ENCODE data around the gene USP5. TPM values are rescaled to one million over a fixed set of nuclear protein-coding genes. Genes with fewer than 3 reads are reported as not detected.
A peak's percentile ranks its signal among the peaks of the same experiment; 100 is the strongest.
"Not testable (repeated sequence)": the region's sequence is repeated elsewhere in the genome, so short reads cannot be mapped to it uniquely, and the experiment has no call there.

USP5 gene
- total RNA-seq, 1 donor: 77.1 TPM

DNA sequence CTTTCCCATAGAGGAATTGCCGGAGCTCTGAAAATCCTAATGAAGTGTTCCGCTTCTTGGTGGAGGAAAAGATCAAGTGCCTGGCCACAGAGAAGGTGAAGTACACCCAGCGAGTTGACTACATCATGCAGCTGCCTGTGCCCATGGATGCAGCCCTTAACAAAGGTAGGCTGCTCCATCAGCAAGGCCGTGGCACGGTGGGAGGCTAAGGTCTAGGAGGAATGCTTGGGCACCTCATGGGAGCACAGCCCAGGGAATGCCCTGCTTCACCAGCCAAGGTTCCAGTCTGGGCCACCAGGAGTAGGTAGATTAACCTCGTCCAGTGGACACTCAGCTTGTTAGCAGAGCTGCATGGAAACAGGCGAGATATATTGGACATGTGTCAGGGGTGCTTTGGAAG, 9.0 kb downstream of the USP5 start:
- peaks cover 5% of the 10 kb centered on the region for H3K4me1 ChIP-seq (ENCODE audit: insufficient read depth, low read length)
- peaks cover 82% of the 10 kb centered on the region for H3K36me3 ChIP-seq (ENCODE audit: insufficient read depth, low read length)
- H3K79me2 ChIP-seq (ENCODE audit: insufficient read depth, low read length): peaks cover 12% of the 10 kb centered on the region
- H3K9me3 ChIP-seq (ENCODE audit: low read depth, low read length): no peaks in the 10 kb centered on the region
- no peak overlapping the region for H2AFZ ChIP-seq (ENCODE audit: low read length)
- H4K20me1 ChIP-seq (ENCODE audit: insufficient read depth, low read length): no peaks in the 10 kb centered on the region
- no peak overlapping the region for H3K27ac ChIP-seq (ENCODE audit: low read depth, low read length)
- no peak for DNase-seq (ENCODE audit: insufficient read length, low spot score, missing footprints)
- H3K27me3 ChIP-seq (ENCODE audit: insufficient read depth, low read length): no peaks in the 10 kb centered on the region
- H3K4me2 ChIP-seq (ENCODE audit: insufficient read depth, low read length): no peak overlapping the region
- H3K4me3 ChIP-seq (ENCODE audit: insufficient read depth, low read length): no peak overlapping the region
- TF ChIP-seq, protein P1, sequence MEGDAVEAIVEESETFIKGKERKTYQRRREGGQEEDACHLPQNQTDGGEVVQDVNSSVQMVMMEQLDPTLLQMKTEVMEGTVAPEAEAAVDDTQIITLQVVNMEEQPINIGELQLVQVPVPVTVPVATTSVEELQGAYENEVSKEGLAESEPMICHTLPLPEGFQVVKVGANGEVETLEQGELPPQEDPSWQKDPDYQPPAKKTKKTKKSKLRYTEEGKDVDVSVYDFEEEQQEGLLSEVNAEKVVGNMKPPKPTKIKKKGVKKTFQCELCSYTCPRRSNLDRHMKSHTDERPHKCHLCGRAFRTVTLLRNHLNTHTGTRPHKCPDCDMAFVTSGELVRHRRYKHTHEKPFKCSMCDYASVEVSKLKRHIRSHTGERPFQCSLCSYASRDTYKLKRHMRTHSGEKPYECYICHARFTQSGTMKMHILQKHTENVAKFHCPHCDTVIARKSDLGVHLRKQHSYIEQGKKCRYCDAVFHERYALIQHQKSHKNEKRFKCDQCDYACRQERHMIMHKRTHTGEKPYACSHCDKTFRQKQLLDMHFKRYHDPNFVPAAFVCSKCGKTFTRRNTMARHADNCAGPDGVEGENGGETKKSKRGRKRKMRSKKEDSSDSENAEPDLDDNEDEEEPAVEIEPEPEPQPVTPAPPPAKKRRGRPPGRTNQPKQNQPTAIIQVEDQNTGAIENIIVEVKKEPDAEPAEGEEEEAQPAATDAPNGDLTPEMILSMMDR (IDR thresholded peaks at IDR 0.05; ENCODE audit: extremely low read depth, low read depth, low read length): no peak

DNA sequence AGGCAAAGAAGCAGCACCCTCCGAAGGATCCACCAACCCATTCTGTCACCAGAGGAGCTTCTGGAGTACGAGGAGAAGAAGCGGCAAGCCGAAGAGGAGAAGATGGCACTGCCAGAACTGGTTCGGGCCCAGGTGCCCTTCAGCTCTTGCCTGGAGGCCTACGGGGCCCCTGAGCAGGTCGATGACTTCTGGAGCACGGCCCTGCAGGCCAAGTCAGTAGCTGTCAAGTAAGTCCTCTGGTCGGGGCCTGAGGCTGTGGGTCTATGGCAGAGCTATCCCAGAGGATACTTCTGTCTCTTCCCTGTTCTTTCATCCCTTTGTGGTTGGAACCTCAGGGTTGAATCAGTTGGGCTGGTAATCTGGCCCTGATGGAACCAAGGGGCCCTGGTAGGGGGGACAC, 9.4 kb downstream of the USP5 start:
- peaks cover 7% of the 10 kb centered on the region for H3K79me2 ChIP-seq (ENCODE audit: insufficient read depth, low read length)
- TF ChIP-seq, protein P1 (IDR thresholded peaks at IDR 0.05; ENCODE audit: extremely low read depth, low read depth, low read length): no peak
- peaks cover 83% of the 10 kb centered on the region for H3K36me3 ChIP-seq (ENCODE audit: insufficient read depth, low read length)
- peaks cover 5% of the 10 kb centered on the region for H3K4me1 ChIP-seq (ENCODE audit: insufficient read depth, low read length)
- H2AFZ ChIP-seq (ENCODE audit: low read length): no peak overlapping the region
- H3K9me3 ChIP-seq (ENCODE audit: low read depth, low read length): no peaks in the 10 kb centered on the region
- no peaks in the 10 kb centered on the region for H4K20me1 ChIP-seq (ENCODE audit: insufficient read depth, low read length)
- H3K4me3 ChIP-seq (ENCODE audit: insufficient read depth, low read length): no peak overlapping the region
- no peak overlapping the region for H3K4me2 ChIP-seq (ENCODE audit: insufficient read depth, low read length)
- no peak overlapping the region for H3K27ac ChIP-seq (ENCODE audit: low read depth, low read length)
- H3K27me3 ChIP-seq (ENCODE audit: insufficient read depth, low read length): no peaks in the 10 kb centered on the region
- peak; percentile 25 for DNase-seq (ENCODE audit: insufficient read length, low spot score, missing footprints)

DNA sequence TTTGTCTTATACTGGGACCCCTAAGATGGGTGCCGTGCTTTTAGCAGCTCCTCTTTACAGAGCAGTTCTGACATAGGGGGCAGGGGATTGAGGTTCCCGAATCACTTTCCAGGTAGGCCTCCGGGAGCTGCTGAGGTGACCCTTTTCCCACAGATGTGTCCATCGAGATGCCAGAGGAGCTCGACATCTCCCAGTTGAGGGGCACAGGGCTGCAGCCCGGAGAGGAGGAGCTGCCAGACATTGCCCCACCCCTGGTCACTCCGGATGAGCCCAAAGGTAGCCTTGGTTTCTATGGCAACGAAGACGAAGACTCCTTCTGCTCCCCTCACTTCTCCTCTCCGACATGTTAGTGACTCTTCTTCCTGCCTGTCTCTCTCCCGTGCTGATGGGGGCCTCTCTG, 11.1 kb downstream of the USP5 start:
- Histone ChIP-seq H3K79me2 (ENCODE audit: insufficient read depth, low read length) (peaks cover 6% of the 10 kb centered on the region), H3K4me2 (ENCODE audit: insufficient read depth, low read length) (no peak overlapping the region), H4K20me1 (ENCODE audit: insufficient read depth, low read length) (peaks cover 2% of the 10 kb centered on the region), H3K4me1 (ENCODE audit: insufficient read depth, low read length) (peaks cover 11% of the 10 kb centered on the region), H3K27ac (ENCODE audit: low read depth, low read length) (peak overlapping the region; percentile 74), H3K27me3 (ENCODE audit: insufficient read depth, low read length) (no peaks in the 10 kb centered on the region), H3K9me3 (ENCODE audit: low read depth, low read length) (no peaks in the 10 kb centered on the region), H3K4me3 (ENCODE audit: insufficient read depth, low read length) (no peak overlapping the region), H3K36me3 (ENCODE audit: insufficient read depth, low read length) (peaks cover 67% of the 10 kb centered on the region), H2AFZ (ENCODE audit: low read length) (no peak overlapping the region)
- TF ChIP-seq, protein P1 (IDR thresholded peaks at IDR 0.05; ENCODE audit: extremely low read depth, low read depth, low read length): no peak
- DNase-seq (ENCODE audit: insufficient read length, low spot score, missing footprints): peak; percentile 13

DNA sequence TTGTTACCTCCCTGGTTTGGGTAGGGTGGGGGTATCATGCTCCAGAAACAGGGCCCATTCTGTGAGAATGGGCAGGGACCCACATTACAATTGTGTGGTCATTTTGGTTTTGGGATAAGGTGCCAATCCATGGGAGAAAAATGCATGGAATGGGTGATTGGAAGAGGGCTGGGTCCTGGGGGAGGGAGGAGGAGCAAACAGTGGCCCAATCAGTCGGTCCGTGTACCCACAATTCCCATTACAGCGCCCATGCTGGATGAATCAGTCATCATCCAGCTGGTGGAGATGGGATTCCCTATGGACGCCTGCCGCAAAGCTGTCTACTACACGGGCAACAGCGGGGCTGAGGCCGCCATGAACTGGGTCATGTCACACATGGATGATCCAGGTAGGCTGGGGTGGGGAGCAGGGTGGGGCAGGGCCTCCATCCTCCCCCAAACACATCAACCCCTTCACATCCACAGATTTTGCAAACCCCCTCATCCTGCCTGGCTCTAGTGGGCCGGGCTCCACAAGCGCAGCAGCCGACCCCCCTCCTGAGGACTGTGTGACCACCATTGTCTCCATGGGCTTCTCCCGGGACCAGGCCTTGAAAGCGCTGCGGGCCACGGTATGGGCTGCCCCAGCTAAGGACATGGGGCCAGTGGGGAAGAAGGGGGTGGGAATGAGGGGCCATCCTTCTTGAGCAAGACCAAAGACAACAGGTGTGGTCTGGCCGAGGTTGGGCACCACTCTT, 11.8 kb downstream of the USP5 start:
- TF ChIP-seq, protein P1 (IDR thresholded peaks at IDR 0.05; ENCODE audit: extremely low read depth, low read depth, low read length): no peak
- Histone ChIP-seq H3K4me2 (ENCODE audit: insufficient read depth, low read length) (peak overlapping the region; percentile 7), H2AFZ (ENCODE audit: low read length) (no peak overlapping the region), H3K4me1 (ENCODE audit: insufficient read depth, low read length) (peaks cover 16% of the 10 kb centered on the region), H3K36me3 (ENCODE audit: insufficient read depth, low read length) (peaks cover 60% of the 10 kb centered on the region), H3K4me3 (ENCODE audit: insufficient read depth, low read length) (no peak overlapping the region), H3K9me3 (ENCODE audit: low read depth, low read length) (no peaks in the 10 kb centered on the region), H3K27ac (ENCODE audit: low read depth, low read length) (peak overlapping the region; percentile 74), H3K79me2 (ENCODE audit: insufficient read depth, low read length) (peaks cover 14% of the 10 kb centered on the region), H4K20me1 (ENCODE audit: insufficient read depth, low read length) (peaks cover 9% of the 10 kb centered on the region), H3K27me3 (ENCODE audit: insufficient read depth, low read length) (no peaks in the 10 kb centered on the region)
- DNase-seq (ENCODE audit: insufficient read length, low spot score, missing footprints): peak; percentile 98

DNA sequence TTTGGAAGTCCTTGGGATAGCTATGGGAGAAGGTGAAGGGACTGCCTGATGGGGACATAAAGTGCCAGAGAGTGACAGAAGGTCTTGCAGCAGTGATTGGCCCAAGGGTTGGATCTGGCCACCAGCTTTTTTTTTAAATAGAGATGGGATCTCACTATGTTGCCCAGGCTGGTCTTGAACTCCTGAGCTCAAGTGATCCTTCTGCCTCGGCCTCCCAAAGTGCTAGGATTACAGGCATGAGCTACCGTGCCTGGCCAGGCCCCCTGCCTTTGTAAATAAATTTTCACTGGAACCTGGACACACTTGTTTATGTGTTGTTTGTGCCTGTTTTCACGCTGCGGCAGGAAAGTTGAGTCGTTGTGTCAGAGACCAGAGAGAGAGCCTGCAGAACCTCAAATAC, 13.4 kb downstream of the USP5 start:
- H3K27me3 ChIP-seq (ENCODE audit: insufficient read depth, low read length); H3K9me3 ChIP-seq (ENCODE audit: low read depth, low read length); H3K27ac ChIP-seq (ENCODE audit: low read depth, low read length); H3K4me3 ChIP-seq (ENCODE audit: insufficient read depth, low read length); H3K4me2 ChIP-seq (ENCODE audit: insufficient read depth, low read length); DNase-seq (ENCODE audit: insufficient read length, low spot score, missing footprints); H2AFZ ChIP-seq (ENCODE audit: low read length): not testable (repeated sequence)
- Histone ChIP-seq H4K20me1 (ENCODE audit: insufficient read depth, low read length) (peaks cover 25% of the 10 kb centered on the region), H3K36me3 (ENCODE audit: insufficient read depth, low read length) (peaks cover 59% of the 10 kb centered on the region), H3K4me1 (ENCODE audit: insufficient read depth, low read length) (peaks cover 32% of the 10 kb centered on the region), H3K79me2 (ENCODE audit: insufficient read depth, low read length) (peaks cover 29% of the 10 kb centered on the region)

Data from osteoblast (primary cell).